ENCODE data around the gene CLASP2. TPM values are rescaled to one million over a fixed set of nuclear protein-coding genes. Genes with fewer than 3 reads are reported as not detected.

The CLASP2 gene
- total and polyA plus RNA-seq, 2 of the 4 experiments (the other 2 are of a cell fraction) = 11.9 to 49.1 TPM

- Histone ChIP-seq H3K4me1 (ENCODE audit: control insufficient read depth, insufficient read depth, low read length) (no peaks in the 10 kb centered on the region), H2AK5ac (ENCODE audit: low read depth, low read length) (no peak overlapping the region), H2BK5ac (ENCODE audit: low read depth, low read length, poor library complexity, severe bottlenecking) (no peak overlapping the region), H3K27me3 (ENCODE audit: control insufficient read depth, insufficient read depth, low read length) (no peaks in the 10 kb centered on the region), H4K5ac (ENCODE audit: low read depth, low read length) (no peak overlapping the region), H2AK9ac (replicated peaks; ENCODE audit: low read depth, low read length, poor library complexity) (no peak overlapping the region), H3K9ac (ENCODE audit: low read depth, low read length) (no peak overlapping the region), H3K79me1 (ENCODE audit: low read depth in 1 of 2, low read length in 2 of 2) (no peaks in the 10 kb centered on the region; a peak in 1 of 4 replicates), H3K9me3 (ENCODE audit: control insufficient read depth, insufficient read depth, low read length) (no peaks in the 10 kb centered on the region), H3K36me3 (ENCODE audit: control insufficient read depth, insufficient read depth, low read length) (peaks cover 1% of the 10 kb centered on the region; the same call in 1 of the 2 replicates), H2BK20ac (ENCODE audit: low read depth, low read length) (no peak overlapping the region), H4K91ac (ENCODE audit: insufficient read depth, low read depth, low read length) (no peak overlapping the region), H2BK120ac (ENCODE audit: low read depth, low read length) (no peak overlapping the region), H3K14ac (replicated peaks; ENCODE audit: low read depth, low read length) (no peak overlapping the region), H2BK15ac (ENCODE audit: low read depth, low read length) (no peak overlapping the region), H3K27ac (ENCODE audit: insufficient read depth, low read length) (no peak overlapping the region), H4K8ac (ENCODE audit: low read depth in 2 of 2, low read length in 2 of 2) (no peak overlapping the region), H3K18ac (ENCODE audit: low read depth, low read length) (no peak overlapping the region), H3K4me3 (ENCODE audit: insufficient read depth, low read depth, low read length) (no peak overlapping the region), H4K20me1 (ENCODE audit: insufficient read depth, low read length) (no peaks in the 10 kb centered on the region), H3K23ac (ENCODE audit: low read depth, low read length) (no peak overlapping the region), H3K4me2 (ENCODE audit: low read depth, low read length) (no peak overlapping the region), H3K56ac (ENCODE audit: extremely low read depth, insufficient read depth, low read length) (no peak overlapping the region), H3K4ac (ENCODE audit: low read depth, low read length) (no peak overlapping the region), H2AFZ (replicated peaks; ENCODE audit: low read length, poor library complexity) (no peak overlapping the region), H3K9me1 (ENCODE audit: insufficient read depth, low read length) (no peaks in the 10 kb centered on the region)
- no CpG with 5 or more reads among the region's 2 CpGs for WGBS, 2 experiments (ENCODE audit: extremely low coverage in 2 of 2, insufficient read length in 1 of 2)
- ChIA-PET CTCF (no interaction called here), POLR2A (ENCODE audit: unreplicated experiment) (no interaction called here)
- no TSS peak for BruUV-seq (replicated peaks)
- in situ Hi-C loops (cut with MboI; ENCODE audit: low sequenced_read_pairs) (no loop called here), intact Hi-C loops (cut with micrococcal nuclease) (no loop called here), dilution Hi-C loops (cut with HindIII; ENCODE audit: low sequenced_read_pairs, unreplicated experiment) (no loop called here)
- DNase-seq (no peak), ATAC-seq (ENCODE audit: low read depth) (no peak)
- no peak for TF ChIP-seq NFE2L2 (IDR thresholded peaks at IDR 0.05; ENCODE audit: low read depth, low read length)
- TF ChIP-seq RFX5 (IDR thresholded peaks at IDR 0.05; ENCODE audit: low read depth, low read length) = no peak
- peak; percentile 71 for TF ChIP-seq CEBPB (IDR thresholded peaks at IDR 0.05; ENCODE audit: low read depth, low read length)
Measured at GRCh38 chr3:33590541-33590940, 127.5 kb downstream of the CLASP2 start.

Measured in IMR-90 (cell line).